Measurements from ENCODE around the gene CHURC1. TPM values are rescaled to one million over a fixed set of nuclear protein-coding genes. Genes with fewer than 3 reads are reported as not detected.

Gene CHURC1
- total RNA-seq, 3 donors from 2014 or later (not counting 1 experiment from before 2014, with no cell fraction given): 56.1 to 65.5 (median 65.4) TPM

DNA sequence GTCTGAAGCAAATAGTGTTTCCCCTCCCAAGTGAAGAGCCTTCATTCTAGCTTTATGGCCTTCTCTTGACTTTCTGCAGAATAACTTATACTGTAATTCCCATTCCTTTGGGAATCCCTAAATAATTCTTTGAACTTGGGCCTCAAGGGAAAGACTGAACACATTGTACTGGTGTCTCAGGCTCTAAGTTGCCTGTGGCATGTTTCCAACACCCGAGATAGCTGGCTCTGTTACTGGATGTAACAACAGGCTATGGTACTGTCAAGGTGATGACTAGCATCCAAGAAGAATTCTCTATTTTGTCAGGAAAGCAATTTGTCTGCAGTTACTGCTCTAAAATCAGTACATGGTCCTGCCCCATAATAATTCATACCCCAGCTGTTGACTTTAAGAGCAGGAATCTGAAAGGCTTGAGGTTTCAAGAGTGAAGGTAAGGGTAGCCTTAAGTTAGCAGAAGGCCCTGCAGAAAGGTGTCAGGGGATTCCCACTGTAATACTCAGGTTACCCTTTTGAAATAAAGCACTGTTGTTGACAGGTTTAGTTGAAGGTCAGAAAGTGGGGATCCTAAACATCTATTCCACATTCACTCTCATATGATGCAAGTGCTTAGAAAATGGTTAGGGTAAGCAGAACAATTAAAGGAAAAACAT lies 23.0 kb downstream of the CHURC1 start:
- H3K27ac Mint-ChIP-seq: peak overlapping the region; percentile 74 to 88
- ATAC-seq: no peak
- no peak for DNase-seq
- Histone ChIP-seq H3K36me3 (ENCODE audit: control insufficient read depth, insufficient read depth, low read length) (peaks cover 33% of the 10 kb centered on the region), H3K27ac (ENCODE audit: low read length) (no peak overlapping the region), H3K27me3 (ENCODE audit: control insufficient read depth, insufficient read depth, low read length) (no peaks in the 10 kb centered on the region), H3K4me3 (ENCODE audit: low read length) (no peak overlapping the region), H3K9me3 (ENCODE audit: control insufficient read depth, insufficient read depth, low read length) (no peaks in the 10 kb centered on the region), H3K4me1 (ENCODE audit: control insufficient read depth, insufficient read depth, low read length) (no peaks in the 10 kb centered on the region)
- intact Hi-C loops (cut with micrococcal nuclease): no loop called here
- peaks cover 34 to 54% of the 10 kb centered on the region in 2 donors for H3K4me1 Mint-ChIP-seq
- H3K9me3 Mint-ChIP-seq: no peaks in the 10 kb centered on the region
- whole genome bisulfite sequencing (ENCODE audit: insufficient coverage): 84% methylated on average over 1 of the region's 1 CpG
- no peaks in the 10 kb centered on the region for H3K36me3 Mint-ChIP-seq
- no peak overlapping the region for H3K4me3 Mint-ChIP-seq
- no peaks in the 10 kb centered on the region for H3K27me3 Mint-ChIP-seq (ENCODE audit: low read depth in 2 of 2)
- TF ChIP-seq, protein P1, sequence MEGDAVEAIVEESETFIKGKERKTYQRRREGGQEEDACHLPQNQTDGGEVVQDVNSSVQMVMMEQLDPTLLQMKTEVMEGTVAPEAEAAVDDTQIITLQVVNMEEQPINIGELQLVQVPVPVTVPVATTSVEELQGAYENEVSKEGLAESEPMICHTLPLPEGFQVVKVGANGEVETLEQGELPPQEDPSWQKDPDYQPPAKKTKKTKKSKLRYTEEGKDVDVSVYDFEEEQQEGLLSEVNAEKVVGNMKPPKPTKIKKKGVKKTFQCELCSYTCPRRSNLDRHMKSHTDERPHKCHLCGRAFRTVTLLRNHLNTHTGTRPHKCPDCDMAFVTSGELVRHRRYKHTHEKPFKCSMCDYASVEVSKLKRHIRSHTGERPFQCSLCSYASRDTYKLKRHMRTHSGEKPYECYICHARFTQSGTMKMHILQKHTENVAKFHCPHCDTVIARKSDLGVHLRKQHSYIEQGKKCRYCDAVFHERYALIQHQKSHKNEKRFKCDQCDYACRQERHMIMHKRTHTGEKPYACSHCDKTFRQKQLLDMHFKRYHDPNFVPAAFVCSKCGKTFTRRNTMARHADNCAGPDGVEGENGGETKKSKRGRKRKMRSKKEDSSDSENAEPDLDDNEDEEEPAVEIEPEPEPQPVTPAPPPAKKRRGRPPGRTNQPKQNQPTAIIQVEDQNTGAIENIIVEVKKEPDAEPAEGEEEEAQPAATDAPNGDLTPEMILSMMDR (IDR thresholded peaks at IDR 0.05): no peak

DNA sequence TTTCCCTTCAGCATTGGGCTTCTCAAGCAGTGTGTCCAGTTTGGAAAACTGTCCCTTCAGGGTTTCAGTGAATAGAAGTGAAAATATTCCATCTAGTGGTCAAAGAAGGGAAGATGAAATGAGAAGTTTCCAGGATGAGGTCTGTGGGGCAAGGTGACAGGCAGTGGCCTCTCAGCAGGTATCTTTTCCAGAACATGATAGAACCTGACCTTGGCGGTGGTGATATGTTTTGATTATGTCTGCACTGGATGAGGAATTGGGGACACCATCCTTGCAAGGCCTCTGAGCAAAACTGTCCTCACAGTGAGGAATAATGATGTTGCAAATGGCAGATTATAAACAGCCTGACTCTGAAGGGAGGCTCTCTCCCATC lies 23.6 kb downstream of the CHURC1 start:
- peaks cover 35 to 59% of the 10 kb centered on the region in 2 donors for H3K4me1 Mint-ChIP-seq
- H3K36me3 Mint-ChIP-seq: no peaks in the 10 kb centered on the region
- WGBS (ENCODE audit: insufficient coverage): 95% methylated on average over 1 of the region's 1 CpG
- DNase-seq (no peak), ATAC-seq (no peak)
- TF ChIP-seq, protein P1 (IDR thresholded peaks at IDR 0.05): no peak
- H3K27me3 Mint-ChIP-seq (ENCODE audit: low read depth in 2 of 2): no peaks in the 10 kb centered on the region
- no peak overlapping the region for H3K27ac ChIP-seq (ENCODE audit: low read length)
- H3K27ac Mint-ChIP-seq: peak overlapping the region; percentile 74 to 88
- no peaks in the 10 kb centered on the region for H3K9me3 ChIP-seq (ENCODE audit: control insufficient read depth, insufficient read depth, low read length)
- H3K27me3 ChIP-seq (ENCODE audit: control insufficient read depth, insufficient read depth, low read length): no peaks in the 10 kb centered on the region
- intact Hi-C loops (cut with micrococcal nuclease): no loop called here
- H3K4me3 ChIP-seq (ENCODE audit: low read length): no peak overlapping the region
- H3K9me3 Mint-ChIP-seq: no peaks in the 10 kb centered on the region
- no peak overlapping the region for H3K4me3 Mint-ChIP-seq
- H3K36me3 ChIP-seq (ENCODE audit: control insufficient read depth, insufficient read depth, low read length): peaks cover 28% of the 10 kb centered on the region
- H3K4me1 ChIP-seq (ENCODE audit: control insufficient read depth, insufficient read depth, low read length): no peaks in the 10 kb centered on the region

DNA sequence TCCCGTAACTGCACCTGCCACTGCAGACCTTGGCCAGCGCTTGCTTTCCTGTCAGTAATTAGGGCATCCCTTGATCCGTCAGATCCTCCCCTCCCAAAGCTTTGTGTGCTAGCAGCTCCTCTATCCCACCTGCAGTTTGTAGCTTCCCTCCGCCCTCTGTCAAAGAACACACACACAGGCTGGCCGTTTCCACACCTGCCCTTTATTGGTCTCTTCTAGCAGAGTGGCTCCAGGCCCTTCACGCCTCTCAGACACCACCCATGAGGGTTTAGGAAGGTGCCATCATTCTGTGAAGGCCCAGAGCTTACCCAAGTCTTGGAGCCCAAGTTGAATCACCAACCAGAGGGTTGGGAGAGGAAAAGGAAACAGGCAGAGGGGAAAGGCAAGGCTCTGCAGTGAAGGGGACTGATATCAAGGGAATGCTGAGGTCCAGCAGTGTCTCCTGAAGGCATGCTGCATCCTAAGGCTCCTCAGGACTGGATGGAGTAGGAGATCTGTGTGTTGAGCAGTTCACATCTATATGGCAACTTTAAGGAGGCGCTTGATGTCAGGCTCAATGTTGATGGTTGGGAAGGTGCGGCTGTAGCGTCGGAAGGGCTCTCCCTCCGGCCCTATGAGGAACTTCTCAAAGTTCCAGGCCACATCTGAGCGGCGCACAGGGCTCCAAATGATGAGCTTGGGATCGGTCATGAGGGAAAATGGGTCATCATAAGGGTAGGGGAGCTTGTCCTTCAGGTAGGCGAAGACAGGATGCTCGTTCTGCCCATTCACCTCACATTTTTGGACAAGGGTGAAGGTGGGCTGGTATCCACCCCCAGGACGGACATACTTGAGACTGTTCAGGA lies 24.9 kb downstream of the CHURC1 start:
- no peak overlapping the region for H3K4me3 Mint-ChIP-seq
- peaks cover 17% of the 10 kb centered on the region for H3K36me3 ChIP-seq (ENCODE audit: control insufficient read depth, insufficient read depth, low read length)
- intact Hi-C loops (cut with micrococcal nuclease): no loop called here

More for the DNA sequence above, 24.9 kb downstream of the CHURC1 start:
- no peak for DNase-seq
- Mint-ChIP-seq H3K27me3 (ENCODE audit: low read depth in 2 of 2) (no peaks in the 10 kb centered on the region), H3K36me3 (no peaks in the 10 kb centered on the region), H3K4me1 (peaks cover 49 to 73% of the 10 kb centered on the region in 2 donors), H3K27ac (peak overlapping the region; percentile 1 to 26), H3K9me3 (no peaks in the 10 kb centered on the region)
- no peaks in the 10 kb centered on the region for H3K9me3 ChIP-seq (ENCODE audit: control insufficient read depth, insufficient read depth, low read length)
- no peak for ATAC-seq
- WGBS (ENCODE audit: insufficient coverage): 98% methylated on average over 17 of the region's 17 CpGs
- peaks cover 11% of the 10 kb centered on the region for H3K4me1 ChIP-seq (ENCODE audit: control insufficient read depth, insufficient read depth, low read length)
- H3K27ac ChIP-seq (ENCODE audit: low read length): no peak overlapping the region
- TF ChIP-seq, protein P1 (IDR thresholded peaks at IDR 0.05): no peak
- no peaks in the 10 kb centered on the region for H3K27me3 ChIP-seq (ENCODE audit: control insufficient read depth, insufficient read depth, low read length)
- H3K4me3 ChIP-seq (ENCODE audit: low read length): no peak overlapping the region

Data from natural killer cell (primary cell).